NCI-H345 (cell line): Measurements from ENCODE around the gene RFX8.
"Not testable (repeated sequence)": the region's sequence is repeated elsewhere in the genome, so short reads cannot be mapped to it uniquely, and the experiment has no call there.

Source experiments
- DNase-seq: peaks from one replicate; lab custom pipeline; 2025; lab: John Stamatoyannopoulos, UW

RFX8 gene

DNA sequence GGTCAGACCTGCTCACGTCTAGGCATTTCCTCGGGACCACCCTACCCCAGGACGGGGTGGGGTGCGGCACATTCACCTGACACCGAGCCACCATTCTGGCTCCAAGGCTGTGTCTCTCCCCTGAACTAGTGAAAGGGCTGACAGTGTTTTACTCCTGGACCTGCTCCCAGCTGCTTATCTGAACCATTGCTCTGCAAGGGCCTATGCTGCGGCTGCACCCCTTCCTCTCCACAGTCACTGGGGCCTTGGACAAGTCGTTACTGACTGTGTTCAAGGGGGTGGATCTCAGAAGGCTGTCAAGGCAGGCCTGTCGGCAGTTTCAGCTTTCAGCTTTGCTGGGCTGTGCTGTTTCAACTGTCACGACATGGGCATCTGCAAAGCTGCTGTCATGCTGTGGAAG, 99.3 kb downstream of the RFX8 start:
- no peak for DNase-seq

DNA sequence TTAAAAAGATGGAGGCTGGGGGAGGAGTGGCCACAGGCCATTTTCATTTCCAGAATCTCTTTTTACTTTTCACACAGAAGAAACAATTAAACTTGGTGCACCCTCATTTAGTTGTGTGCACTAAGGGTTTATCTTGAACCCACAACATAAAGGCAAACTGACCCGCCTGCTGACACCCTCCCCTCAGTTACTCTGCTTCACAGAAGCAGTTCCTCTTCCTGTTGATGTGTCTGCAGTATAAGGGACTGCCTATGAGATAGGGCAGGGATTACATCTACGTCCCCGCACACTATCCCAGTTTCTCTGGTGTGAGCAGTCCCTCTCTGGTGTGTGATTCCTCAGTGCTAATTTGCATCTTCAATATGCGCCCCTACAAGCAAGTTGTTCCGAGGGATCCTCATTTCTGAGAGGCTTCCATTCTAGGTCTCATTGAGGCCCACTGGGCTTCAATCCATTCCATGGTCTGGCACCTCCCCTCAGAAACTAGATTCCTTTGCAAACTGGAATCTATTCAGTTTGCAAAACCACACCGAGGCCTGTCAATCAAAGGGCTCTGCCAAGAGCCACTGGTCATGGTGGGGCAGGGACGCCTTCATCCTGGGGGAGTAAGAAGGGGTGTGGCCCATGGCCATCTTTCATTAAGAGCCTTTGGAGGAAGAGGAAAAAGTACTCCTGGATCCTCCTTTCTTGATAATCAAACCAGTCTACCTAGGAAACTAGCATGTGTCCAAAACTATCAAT, 99.9 kb downstream of the RFX8 start:
- DNase-seq = no peak

DNA sequence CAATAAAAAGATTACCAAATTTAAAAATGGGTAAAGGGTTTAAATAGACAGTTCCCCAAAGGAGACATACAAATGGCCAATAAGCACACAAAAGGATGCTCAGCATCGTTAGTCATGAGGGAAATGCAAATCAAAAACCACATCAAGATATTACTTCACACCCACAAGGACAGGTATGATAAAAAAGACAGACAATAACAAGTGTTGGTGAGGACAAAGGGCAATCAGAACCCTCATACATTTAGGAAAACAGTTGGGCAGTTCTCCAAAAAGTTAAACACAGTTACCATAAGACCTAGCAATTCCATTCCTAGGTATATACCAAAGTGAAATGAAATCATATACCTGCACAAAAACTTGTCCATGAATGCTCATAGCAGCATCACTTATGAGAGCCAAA, 102.1 kb downstream of the RFX8 start:
- no peak for DNase-seq

DNA sequence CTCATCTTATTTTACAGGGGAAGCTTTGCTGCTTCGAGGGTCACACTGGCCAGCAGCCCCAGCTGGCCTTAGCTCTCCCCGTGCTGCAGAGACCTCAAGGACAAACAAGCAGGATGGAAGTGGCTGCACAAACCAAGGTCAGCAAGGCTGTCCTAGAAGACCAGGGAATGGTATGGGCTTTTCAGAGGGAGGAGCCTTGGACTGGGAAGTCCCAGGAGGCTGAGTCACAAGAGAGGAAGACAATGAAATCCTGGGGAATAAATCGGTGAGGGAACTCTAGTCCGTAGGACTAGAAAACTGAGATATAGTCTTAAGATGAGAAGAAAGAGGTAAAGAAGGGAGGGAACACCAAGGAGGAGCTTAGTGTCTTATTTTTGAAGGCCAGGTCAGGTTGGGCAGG, 103.3 kb downstream of the RFX8 start:
- DNase-seq = no peak

DNA sequence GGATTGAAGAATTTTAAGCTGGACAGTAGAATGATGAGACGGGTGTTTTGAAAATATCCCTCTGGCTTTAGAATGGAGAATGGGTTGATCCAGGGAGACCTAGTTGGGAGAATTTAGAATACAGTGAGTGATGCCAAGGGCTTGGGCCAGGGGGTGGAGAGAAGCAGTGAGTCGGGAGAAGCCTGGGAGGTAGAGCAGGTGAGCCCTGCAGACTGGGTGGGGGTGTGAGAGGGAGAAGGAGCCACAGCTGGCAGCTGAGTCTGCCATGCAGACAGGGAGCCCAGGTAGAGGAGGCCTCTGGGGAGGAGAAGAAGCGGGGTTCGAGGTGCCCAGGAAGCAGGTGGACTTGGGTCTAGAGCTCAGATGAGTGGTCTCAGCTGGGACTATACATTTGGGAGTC, 105.8 kb downstream of the RFX8 start:
- DNase-seq = no peak

DNA sequence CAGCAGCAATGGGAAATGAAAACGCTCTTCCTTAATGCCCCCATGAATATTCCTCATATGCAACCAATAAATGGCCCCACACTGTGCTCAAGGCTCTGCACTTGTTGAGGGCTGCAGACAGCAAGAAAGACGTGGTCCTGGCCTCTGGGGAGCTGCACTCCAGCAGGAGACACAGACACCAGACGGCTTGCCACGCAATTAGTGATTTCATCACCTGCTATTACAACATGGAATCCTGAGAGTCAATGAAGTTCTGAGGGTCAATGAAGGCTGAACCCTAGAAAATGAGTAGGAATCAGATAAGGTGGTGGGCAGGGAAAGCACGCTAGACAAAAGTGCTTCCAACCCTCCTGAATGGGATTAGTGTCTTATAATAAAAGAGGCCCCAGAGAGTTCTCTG, 106.5 kb downstream of the RFX8 start:
- DNase-seq = no peak

DNA sequence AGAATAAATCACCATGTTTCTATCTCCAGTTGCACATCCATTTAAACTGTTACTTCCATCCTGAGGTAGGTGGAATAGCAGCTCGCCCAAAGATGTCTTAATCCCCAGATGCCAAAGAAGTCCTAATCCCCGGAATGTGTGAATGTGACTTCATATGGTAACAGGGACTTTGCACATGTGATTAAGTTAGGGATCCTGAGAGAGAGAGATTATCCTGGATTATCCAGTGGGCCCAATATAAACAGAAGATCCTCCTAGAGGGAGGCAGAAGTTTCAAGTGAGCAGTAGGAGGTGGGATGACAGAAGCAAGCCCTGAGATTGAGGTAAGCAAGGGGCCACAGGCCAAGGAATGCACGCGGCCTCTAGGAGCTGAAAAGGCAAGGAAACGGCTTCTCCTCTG, 107.4 kb downstream of the RFX8 start:
- no peak for DNase-seq

DNA sequence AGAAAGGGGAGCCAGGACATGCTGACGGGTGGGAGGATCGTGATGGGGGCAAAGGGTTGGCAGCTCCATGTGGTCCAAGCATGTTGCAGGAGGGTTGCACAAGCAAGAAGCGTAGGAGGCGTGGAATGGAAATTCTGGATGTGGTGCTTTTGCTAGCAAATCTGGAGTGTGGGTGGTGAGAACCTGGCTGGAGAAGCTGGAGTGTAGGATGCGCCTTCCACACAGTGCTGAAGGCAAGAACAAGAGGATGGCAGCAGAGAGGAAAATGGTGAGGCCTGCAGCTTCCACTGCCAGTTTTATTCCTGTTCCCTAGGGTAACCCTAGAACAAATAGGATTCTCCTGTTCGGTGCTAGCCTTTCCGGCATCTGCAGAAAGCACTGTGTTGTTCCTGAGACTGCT, 110.0 kb downstream of the RFX8 start:
- DNase-seq = no peak

DNA sequence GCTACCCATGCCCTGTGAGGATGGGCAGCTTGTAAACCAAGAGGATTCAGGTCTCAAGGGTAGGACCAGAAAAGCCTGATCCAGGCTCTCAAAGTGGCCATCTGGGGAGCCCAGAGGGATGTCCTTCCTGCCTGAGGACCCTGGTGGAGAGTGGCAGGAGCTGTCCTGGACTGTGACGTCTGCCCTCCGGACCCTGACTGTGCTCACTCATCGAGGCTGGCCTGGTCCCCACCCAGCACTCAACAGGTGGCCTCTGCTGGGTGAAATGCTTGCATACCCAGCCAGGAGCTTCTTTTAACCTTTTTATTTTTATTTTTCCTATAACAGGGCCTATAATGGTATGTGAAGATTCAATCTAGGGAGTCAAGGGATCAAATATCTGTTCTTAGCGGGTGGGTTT, 112.1 kb downstream of the RFX8 start:
- DNase-seq = no peak

DNA sequence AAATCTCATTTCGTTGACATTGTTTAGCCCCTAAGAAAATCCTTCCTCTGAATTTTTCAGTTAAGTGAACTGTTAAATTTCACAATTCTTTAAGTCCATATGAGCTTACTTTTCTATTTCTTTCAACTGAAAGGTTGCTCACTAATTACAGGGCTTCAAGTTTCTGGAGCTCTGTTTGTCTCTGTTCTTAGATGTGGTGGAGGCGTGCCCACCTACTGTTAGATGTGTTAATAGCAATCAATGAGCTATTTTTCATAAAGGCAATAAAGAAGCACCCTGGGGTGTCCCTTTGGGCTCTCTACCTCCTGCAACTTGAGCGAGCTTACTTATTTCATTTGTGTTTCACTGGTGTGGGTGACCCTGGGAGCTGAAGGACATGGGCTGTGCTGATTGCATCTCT, 112.6 kb downstream of the RFX8 start:
- no peak for DNase-seq

DNA sequence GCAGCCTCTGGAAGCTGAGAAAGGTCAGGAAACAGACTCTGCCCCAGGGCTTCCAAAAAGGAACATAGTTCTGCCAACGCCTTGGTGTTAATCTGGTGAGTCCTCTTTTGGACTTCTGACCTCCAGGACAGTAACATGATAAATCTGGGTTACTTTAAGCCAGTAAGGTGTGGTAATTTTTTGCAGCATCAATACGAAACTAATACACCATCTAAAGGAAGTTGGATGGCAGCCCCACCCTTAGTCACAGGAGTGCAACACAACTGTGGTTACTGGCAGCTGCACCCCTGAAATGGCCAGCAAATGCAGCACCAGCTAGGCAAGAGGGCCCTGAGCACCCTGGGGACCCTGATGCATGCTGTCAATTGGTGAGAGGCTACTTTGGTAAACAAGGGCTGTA, 113.4 kb downstream of the RFX8 start:
- no peak for DNase-seq

DNA sequence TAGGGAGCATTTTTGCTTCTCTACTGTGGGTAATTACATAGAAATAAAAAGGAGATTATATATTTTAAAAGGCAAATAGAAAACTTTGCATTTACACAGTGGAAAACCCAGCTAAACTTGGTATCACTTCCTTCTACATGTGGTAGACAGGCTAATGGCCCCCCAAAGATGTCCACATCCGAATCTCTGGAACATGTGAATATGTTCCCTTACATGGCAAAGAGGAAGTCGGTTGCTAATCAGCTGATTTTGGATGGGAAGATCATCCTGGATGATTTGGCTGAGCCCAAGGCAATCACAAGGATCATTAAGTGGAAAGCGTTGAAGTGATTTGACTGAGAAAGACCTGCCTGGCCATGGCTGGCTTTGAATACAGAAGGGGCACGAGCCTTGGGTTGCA, 113.8 kb downstream of the RFX8 start:
- DNase-seq = no peak

DNA sequence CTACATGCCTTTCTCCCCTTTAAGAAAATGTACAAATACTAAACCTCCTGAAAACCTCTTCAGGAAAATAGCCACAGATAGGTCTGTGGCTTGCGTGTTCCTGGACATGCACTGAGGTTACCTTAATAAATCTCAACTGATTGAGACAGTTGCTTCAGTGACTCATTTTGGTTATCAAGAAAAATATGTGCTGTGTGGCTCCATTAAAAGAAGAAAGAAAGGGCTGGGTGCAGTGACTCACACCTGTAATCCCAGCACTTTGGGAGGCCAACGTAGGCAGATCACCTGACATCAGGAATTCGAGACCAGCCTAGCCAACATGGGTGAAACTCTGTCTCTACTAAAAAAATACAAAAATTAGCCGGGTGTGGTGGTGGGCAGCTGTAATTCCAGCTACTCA, 114.7 kb downstream of the RFX8 start:
- no peak for DNase-seq

DNA sequence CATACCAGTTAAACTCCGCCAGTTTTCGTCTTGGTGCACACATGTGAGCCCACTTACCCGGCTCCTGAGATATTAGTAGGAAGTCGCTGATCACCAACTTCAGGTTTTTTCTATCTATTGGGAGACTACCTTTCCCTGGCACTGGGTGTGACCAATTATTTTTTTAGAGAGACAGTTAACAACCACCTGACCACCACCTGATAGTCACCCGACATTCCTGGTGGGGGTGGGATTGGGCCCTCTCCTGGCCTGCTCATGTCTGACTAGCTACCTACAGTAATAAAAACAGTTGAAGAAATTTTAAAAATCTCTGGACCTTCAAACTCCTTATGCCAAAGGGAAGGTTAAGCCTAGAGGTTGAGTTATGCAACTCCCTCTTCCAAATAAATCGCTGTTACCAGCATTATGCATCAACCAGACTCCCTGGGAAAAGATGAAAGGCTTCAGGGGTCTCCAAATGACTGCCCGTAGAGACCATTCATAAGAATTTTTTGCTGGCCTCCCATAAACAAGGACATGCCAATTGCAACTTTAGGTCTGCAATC, 115.4 kb downstream of the RFX8 start:
- DNase-seq = no peak

DNA sequence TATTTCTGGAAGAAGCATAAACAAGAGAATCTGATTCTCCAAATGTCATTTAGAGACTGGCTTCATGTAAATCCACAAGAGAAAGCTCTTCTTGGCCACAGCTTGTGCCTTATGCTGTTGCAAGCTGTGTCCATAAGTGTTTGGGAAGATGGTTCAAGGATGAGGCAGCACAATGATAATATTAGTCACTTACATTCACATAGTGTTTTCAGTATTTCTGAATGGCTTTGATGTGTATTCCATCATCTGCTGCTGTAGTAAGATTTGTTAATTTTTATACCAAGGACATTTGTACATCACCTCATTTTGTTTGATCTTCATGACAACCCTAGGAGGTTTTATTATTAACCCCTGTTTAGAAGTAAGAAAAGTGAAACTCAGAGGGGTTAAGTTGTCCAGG, 117.5 kb downstream of the RFX8 start:
- DNase-seq = no peak

DNA sequence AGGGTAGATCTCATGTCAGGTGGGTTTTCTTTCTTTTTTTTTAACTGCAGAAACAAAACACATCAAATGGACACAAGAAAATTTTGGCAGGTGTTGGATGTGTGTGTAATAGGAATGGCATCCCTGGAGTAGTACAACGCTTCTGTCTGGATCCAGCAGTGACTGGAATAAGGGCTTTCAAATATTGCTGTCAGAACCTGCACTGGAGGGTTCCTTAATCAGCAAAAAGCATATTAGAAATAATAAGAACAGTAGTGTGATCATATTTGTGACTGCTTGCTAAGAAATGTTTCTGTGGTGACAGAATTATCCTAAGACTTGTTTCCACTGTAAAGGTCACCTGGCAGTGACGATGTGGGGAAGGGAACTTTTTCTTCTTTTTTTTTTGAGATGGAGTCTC, 118.4 kb downstream of the RFX8 start:
- DNase-seq = no peak

DNA sequence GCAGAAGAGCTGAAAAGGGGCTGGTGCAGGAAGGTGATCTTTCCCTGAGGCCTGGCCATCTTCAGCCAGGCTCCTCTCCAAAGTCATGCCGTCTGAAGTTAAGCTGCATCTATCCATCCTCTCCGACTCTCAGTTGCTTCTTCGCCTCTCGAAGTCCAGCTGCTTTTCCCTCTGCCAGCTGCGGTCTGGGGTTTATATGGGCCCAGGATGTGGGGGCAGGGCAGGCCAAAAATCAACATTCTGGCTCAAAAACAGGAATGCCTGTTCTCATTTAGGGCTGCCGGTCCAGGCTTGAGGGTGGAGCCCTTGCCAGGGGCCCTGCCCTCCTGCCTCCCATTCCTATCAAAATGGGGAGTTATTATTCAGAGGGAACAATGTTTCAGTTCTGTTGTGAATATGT, 118.9 kb downstream of the RFX8 start:
- no peak for DNase-seq

DNA sequence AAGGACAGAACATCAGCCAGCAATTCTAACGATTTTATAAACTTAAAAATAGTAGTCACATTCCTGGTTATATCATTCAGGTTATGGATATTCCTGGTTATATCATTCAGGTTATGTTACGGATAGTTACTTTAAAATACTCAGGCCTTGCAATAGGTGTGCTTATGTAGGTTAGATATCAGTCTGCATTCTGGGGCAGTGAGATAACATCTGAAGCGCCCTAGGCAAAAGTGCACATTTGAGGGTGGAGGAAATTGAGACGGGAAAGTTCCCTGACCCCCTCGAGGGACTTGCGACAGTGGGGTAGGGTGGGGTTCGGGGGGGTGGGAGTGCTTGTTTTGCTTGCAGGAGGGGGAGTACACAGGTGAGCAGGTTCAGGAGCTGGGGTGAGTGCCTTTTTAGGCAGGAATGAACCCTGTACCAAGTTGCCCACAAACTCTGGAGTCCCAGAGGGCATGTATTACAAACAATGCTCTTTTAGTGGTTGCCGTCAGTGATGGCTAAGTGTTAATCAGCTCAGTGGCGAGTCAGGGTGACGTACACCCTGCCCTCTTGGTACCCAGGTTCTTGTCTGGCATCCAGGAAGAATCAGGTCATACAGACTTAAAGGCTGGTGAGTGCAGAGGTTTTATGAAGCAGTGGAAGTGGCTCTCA, 119.4 kb downstream of the RFX8 start:
- DNase-seq = no peak

DNA sequence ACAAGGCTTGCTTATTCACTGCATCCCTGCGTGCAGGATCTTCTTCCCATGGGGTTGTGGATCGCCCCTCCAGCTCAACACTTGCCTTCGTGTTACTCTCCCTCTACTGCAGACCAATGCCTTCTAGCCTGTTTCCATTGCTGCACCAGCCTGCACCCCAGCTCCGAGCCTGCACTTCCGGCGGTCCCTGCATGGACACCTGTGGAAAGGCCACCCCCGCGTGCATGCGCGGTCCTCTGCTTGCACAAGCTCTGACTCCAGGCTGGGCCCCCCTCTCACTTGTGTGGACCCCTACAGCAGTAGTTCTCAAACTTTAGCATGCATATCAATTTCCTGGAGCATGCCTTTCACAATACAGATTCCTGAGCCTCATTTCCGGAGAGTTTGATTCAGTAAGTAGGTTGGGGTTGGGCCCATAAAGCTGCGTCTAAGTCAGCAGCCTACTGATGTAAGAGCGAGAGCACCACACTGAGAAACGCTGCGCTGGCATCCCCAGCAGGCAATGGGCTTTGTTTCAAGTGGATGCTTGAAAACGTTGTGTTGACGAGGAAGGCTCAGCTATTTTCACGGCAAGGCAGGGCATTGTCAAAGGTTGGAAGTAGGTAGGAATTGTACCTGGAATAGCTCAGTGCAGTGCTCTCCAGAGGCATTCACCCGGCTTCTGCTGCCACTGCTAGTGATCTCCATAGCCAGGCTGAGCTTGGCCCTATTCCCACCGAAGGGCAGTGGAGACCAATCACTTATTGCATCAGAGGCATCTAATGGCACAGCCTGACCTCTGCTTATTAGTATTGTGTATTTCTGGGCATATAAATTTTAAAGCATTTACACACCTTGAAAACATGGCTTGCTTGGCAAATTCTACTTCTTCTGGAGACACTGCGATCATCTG, 120.2 kb downstream of the RFX8 start:
- no peak for DNase-seq

DNA sequence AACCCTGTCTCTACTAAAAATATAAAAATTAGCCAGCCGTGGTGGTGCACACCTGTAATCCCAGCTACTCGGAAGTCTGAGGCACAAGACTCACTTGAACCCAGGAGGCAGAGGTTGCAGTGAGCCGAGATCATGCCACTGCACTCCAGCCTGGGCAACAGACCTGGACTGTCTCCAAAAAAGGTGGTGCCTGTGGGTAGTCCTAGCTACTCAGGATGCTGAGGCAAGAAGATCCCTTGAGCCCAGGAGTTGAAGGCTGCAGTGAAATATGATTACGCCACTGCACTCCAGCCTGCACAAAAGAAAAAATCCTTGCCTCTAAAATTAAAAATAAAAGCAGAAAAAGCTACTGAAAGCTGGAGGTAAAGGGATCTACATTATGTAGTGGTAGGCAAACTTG, 122.3 kb downstream of the RFX8 start:
- not testable (repeated sequence) for DNase-seq

DNA sequence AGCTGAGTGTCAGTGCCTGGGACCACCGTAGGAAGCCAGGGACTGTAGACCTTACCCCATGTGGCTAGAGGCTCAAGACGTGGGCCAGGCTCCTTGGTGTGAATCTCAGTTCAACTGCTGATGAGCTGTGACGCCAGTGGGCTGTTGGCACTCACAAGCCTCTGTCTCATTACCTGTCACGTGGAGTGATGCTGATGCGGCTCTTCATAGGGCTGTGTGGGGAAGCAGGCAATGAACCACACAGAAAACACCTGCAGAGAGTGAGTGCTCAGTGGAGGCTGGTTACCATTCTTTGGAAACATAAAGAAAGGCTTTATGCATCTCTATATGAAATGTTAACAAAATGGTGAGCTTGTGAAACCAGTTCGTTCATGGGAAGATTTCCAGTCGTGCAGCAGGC, 123.7 kb downstream of the RFX8 start:
- DNase-seq = no peak

DNA sequence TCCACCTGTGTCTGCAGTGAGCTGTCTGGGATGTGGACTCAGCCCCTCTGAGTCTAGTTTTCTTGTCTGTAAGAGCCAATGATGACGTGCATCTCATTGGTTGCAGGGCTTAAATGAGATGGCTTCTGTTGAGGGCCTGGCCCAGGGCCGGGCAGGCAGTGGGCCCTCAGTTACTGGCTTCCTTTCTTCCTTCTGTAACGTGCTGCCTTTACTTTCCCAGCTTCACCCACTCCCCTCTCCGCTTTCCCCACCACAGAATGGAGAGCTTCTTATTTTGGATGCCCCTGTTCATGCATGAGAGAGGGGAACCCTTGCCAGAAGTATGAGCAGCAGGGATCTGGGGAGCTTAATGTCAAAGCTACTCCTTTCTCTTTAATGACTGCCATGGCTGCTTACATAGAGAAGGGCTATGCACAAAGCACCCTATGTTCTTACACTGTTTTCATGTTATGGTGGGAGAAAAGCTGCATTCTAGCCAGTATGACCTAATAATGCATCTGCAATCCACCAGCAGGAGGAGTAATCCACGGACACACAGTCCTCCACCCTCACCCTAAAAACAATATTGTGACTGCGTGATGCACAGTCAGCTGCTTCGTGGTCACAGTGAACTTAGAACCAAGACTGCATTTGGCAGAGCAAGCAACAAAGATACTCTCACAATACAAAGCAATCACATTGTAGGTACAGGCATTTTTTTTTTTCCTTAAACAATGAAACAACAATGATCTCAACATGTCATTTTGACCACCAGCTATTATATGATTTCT, 124.8 kb downstream of the RFX8 start:
- no peak for DNase-seq
